Heart left ventricle (tissue), 13 donors: ENCODE data around the gene B3GLCT.

ENCODE experiments used
- CTCF ChIP-seq, 12 donors: fragments of 200-600 bp; sonication (generic) in 4 of 12; IDR thresholded peaks; one replicate each; pipeline versions ENCODE4 v1.5.0 to v1.8.0; 2018 to 2022; ENCODE audit warnings: antibody characterized with exemption in 12 of 12, mild to moderate bottlenecking in 5 of 12
- POLR2A ChIP-seq, 2 donors: fragments of 450-650 bp; IDR thresholded peaks; one replicate each; pipeline ENCODE4 v1.6.1; 2017; ENCODE audit warnings: antibody characterized with exemption in 2 of 2, mild to moderate bottlenecking in 2 of 2, moderate library complexity in 2 of 2
- donor health status: ischemic (EF 13 %, LVEDD 7.1; RV severe dilation, severe dysfunction).
- donor health status: DM: no; HTN: yes; CAD: no.
- donor health status: DM: no; HTN: no; CAD: no.
- donor health status: ischemic (EF 25% LVEDD 6.9; RV normal size, moderate dysfunction).
- donor health status: ischemic (EF 25% LVEDD 5.7; RV mildly dilated, moderate dysfunction).
- donor health status: ischemic (EF 35%, LVEDD 5.7; RV mildly dilated, moderate dysfunction).
- donor health status: nonischemic (EF 11% LVEDD 7.7; RV severe dilation, severe dysfunction).
- donor health status: DM: yes; HTN: yes; CAD: no.
- donor health status: PGD.
- donor health status: ischemic (EF 29% LVEDD 5.4; RV normal size, mild dysfunction).
- donor health status: nonischemic (EF 23%, LVEDD 6.1; RV moderate dilation, normal function).

GRCh38 chr13:31242916-31243315, 43.1 kb downstream of the B3GLCT start:
- TF ChIP-seq CTCF (IDR thresholded peaks at IDR 0.05) (no peak), POLR2A (IDR thresholded peaks at IDR 0.05) (no peak)
